ENCODE measurements around the gene CYP19A1. TPM values are rescaled to one million over a fixed set of nuclear protein-coding genes. Genes with fewer than 3 reads are reported as not detected.

Gene CYP19A1
- total and polyA plus RNA-seq, 2 of the 8 experiments (the other 6 are each of a cell fraction or from before 2014, with no cell fraction given) = not detected

- no peak overlapping the region for H2AK5ac ChIP-seq (ENCODE audit: low read depth, low read length)
- no peaks in the 10 kb centered on the region for H3K79me2 ChIP-seq (ENCODE audit: control insufficient read depth in 1 of 2, insufficient read depth in 2 of 2, low read length in 2 of 2)
- DNase-seq (ENCODE audit: low read depth in 1 of 2, low spot score in 2 of 2) = no peak
- no peak overlapping the region for H2BK12ac ChIP-seq (ENCODE audit: low read depth, low read length)
- H2BK20ac ChIP-seq (ENCODE audit: low read length) = no peak overlapping the region
- no peak overlapping the region for H3K4ac ChIP-seq (replicated peaks; ENCODE audit: insufficient read length, low read depth, low read length)
- H3K9ac ChIP-seq (replicated peaks in 1 of 4; ENCODE audit: extremely low read depth in 1 of 4, low read depth in 3 of 4, low read length in 3 of 4) = no peak overlapping the region
- H2BK15ac ChIP-seq (ENCODE audit: low read length) = no peak overlapping the region
- no peak overlapping the region for H3K4me3 ChIP-seq (ENCODE audit: extremely low read depth in 1 of 4, insufficient read depth in 2 of 4, low read depth in 3 of 4, low read length in 4 of 4)
- H3K79me1 ChIP-seq (ENCODE audit: low read depth, low read length) = no peaks in the 10 kb centered on the region
- H4K91ac ChIP-seq (replicated peaks; ENCODE audit: insufficient read length, low read length) = no peak overlapping the region
- H3K27me3 ChIP-seq (replicated peaks in 1 of 4; ENCODE audit: control insufficient read depth in 3 of 4, extremely low read depth in 1 of 4, insufficient read depth in 3 of 4, low read length in 3 of 4) = no peaks in the 10 kb centered on the region
- H2AFZ ChIP-seq (ENCODE audit: low read length) = no peak overlapping the region
- no peaks in the 10 kb centered on the region; a peak in 1 of 8 replicates for H3K36me3 ChIP-seq (ENCODE audit: control insufficient read depth in 2 of 4, insufficient read depth in 4 of 4, low read length in 3 of 4)
- no peak overlapping the region for H3K4me2 ChIP-seq (ENCODE audit: insufficient read depth in 1 of 2, low read depth in 2 of 2, low read length in 2 of 2)
- no peak overlapping the region for H3K56ac ChIP-seq (replicated peaks; ENCODE audit: insufficient read length, low read depth, low read length)
- 90% methylated on average over 1 of the region's 1 CpG; no CpG with 5 or more reads in 1 of the 2 experiments for WGBS, 2 experiments (ENCODE audit: extremely low coverage in 1 of 2, insufficient coverage in 1 of 2, insufficient read length in 1 of 2, insufficient replicate concordance in 2 of 2, low coverage in 1 of 2, low lambda C conversion rate in 2 of 2, missing lambda C conversion rate in 1 of 2)
- H4K20me1 ChIP-seq (replicated peaks in 1 of 2; ENCODE audit: control insufficient read depth in 1 of 2, insufficient read depth in 2 of 2, low read length in 2 of 2) = no peaks in the 10 kb centered on the region
- H3K27ac ChIP-seq (ENCODE audit: low read depth, low read length) = no peak overlapping the region
- H3K9me3 ChIP-seq (ENCODE audit: insufficient read depth in 2 of 2, low read depth in 1 of 2, low read length in 1 of 2) = no peaks in the 10 kb centered on the region
- H3K23me2 ChIP-seq (ENCODE audit: low read depth, low read length) = no peaks in the 10 kb centered on the region
- no peak overlapping the region for H2BK5ac ChIP-seq (ENCODE audit: low read depth, low read length)
- no peak overlapping the region for H2BK120ac ChIP-seq (replicated peaks; ENCODE audit: low read depth, low read length)
- H3K23ac ChIP-seq (ENCODE audit: insufficient read length) = no peak overlapping the region
- no peak overlapping the region for H3K14ac ChIP-seq (ENCODE audit: insufficient read length)
- H3K18ac ChIP-seq (ENCODE audit: extremely low read depth, low read length) = no peak overlapping the region
- ChIA-PET POLR2A (ENCODE audit: partially characterized antibody) (no interaction called here), CTCF (ENCODE audit: partially characterized antibody) (no interaction called here)
- no peak overlapping the region for H4K5ac ChIP-seq (ENCODE audit: insufficient read length, low read depth, low read length)
- no peaks in the 10 kb centered on the region for H3K4me1 ChIP-seq (replicated peaks in 1 of 4; ENCODE audit: control insufficient read depth in 3 of 4, insufficient read depth in 4 of 4, low read length in 3 of 4)
- H4K8ac ChIP-seq (ENCODE audit: extremely low read depth, insufficient read depth, low read length) = no peak overlapping the region
- FAIRE-seq = no peak
- TF ChIP-seq KDM4A (IDR thresholded peaks at IDR 0.05; ENCODE audit: low read depth, low read length, severe bottlenecking) (no peak), SP1 (IDR thresholded peaks at IDR 0.05; ENCODE audit: low read depth, low read length) (no peak), TAF1 (IDR thresholded peaks at IDR 0.05; ENCODE audit: low read depth, low read length) (no peak), CBX5 (IDR thresholded peaks at IDR 0.05; ENCODE audit: low read depth, low read length) (no peak), RFX5 (IDR thresholded peaks at IDR 0.05; ENCODE audit: borderline replicate concordance, low read depth, low read length) (no peak), SAP30 (IDR thresholded peaks at IDR 0.05; ENCODE audit: insufficient read depth, insufficient replicate concordance, low read length) (no peak), NANOG (IDR thresholded peaks at IDR 0.05; ENCODE audit: insufficient read depth, low read depth, low read length, poor library complexity, severe bottlenecking) (no peak), RXRA (IDR thresholded peaks at IDR 0.05; ENCODE audit: insufficient read depth, low read depth, low read length) (no peak), KDM1A (IDR thresholded peaks at IDR 0.05; ENCODE audit: borderline replicate concordance, low read length) (no peak), PHF8 (conservative IDR thresholded peaks at IDR 0.05; ENCODE audit: low read depth, low read length) (no peak), USF2 (IDR thresholded peaks at IDR 0.05; ENCODE audit: low read length) (no peak), CREB1 (IDR thresholded peaks at IDR 0.05) (no peak)
- TF ChIP-seq, protein P1, sequence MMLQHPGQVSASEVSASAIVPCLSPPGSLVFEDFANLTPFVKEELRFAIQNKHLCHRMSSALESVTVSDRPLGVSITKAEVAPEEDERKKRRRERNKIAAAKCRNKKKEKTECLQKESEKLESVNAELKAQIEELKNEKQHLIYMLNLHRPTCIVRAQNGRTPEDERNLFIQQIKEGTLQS (IDR thresholded peaks at IDR 0.05; ENCODE audit: insufficient read depth, low read depth, low read length) = no peak
Observed at GRCh38 chr15:51316636-51317035, 21.8 kb downstream of the CYP19A1 start.
